Coronary artery (tissue), 2 donors: Measurements from ENCODE around the gene AUTS2.

ENCODE experiments used
- DNase-seq: peaks from one replicate; pipeline ENCODE4 v3.0.0-alpha.2; 2017; ENCODE audit warnings: low spot score
- H3K27ac ChIP-seq, 2 donors: fragments of 200-600 bp; sonication (generic); one replicate each; pipeline ENCODE4 v1.5.1; 2016 to 2019
- H3K4me3 ChIP-seq: fragments of 200-600 bp; sonication (generic); 2 replicates; pipeline ENCODE4 v1.5.1; 2016; ENCODE audit warnings: mild to moderate bottlenecking, moderate library complexity
- TF ChIP-seq, protein P1 (sequence below): fragments of 200-600 bp; sonication (generic); IDR thresholded peaks from one replicate; pipeline ENCODE4 v1.5.1; 2019; ENCODE audit warnings: antibody characterized with exemption

AUTS2 gene

DNA sequence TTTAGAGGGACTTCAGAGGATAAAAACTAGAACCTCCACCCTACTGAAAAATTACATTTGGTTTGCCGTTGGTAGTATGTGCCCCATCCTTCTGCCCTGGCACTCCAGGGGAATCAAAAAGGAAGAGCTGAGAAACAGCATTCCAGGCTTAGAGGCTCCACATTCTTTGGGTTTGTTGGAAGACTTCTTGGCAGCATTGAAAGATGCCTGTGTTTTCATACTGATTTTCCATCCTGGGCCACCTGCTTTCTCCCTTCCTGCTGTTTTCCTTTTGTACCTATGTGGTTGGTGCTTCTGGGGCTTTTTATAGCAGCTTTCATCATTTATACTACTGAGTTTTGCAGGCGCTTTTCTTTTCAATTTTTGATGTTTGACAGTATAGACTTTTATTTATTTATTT, 61.7 kb downstream of the AUTS2 start:
- Histone ChIP-seq H3K4me3 (no peak overlapping the region), H3K27ac (no peak overlapping the region)
- DNase-seq: no peak
- TF ChIP-seq, protein P1, sequence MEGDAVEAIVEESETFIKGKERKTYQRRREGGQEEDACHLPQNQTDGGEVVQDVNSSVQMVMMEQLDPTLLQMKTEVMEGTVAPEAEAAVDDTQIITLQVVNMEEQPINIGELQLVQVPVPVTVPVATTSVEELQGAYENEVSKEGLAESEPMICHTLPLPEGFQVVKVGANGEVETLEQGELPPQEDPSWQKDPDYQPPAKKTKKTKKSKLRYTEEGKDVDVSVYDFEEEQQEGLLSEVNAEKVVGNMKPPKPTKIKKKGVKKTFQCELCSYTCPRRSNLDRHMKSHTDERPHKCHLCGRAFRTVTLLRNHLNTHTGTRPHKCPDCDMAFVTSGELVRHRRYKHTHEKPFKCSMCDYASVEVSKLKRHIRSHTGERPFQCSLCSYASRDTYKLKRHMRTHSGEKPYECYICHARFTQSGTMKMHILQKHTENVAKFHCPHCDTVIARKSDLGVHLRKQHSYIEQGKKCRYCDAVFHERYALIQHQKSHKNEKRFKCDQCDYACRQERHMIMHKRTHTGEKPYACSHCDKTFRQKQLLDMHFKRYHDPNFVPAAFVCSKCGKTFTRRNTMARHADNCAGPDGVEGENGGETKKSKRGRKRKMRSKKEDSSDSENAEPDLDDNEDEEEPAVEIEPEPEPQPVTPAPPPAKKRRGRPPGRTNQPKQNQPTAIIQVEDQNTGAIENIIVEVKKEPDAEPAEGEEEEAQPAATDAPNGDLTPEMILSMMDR: no peak

DNA sequence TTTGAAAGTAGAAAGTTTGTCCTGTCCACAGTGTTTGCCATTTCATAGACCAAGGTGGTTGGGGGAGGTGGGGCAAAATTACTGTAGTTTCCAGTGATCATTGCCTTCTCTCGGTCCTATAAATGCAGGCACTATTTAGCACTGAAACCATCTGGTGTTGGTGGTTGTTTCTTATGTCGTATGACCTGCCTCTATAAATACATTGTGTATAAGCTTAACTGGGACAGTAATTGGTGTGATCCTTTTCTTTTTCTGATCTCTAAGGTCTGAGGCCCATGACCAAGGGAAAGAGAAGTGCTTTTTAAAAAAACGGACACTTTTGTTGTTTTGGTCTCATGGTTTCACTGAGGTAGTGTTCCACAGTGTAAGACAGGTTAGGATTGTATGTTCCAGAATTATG, 63.1 kb downstream of the AUTS2 start:
- Histone ChIP-seq H3K27ac (no peak overlapping the region), H3K4me3 (no peak overlapping the region)
- TF ChIP-seq, protein P1: no peak
- DNase-seq: no peak

DNA sequence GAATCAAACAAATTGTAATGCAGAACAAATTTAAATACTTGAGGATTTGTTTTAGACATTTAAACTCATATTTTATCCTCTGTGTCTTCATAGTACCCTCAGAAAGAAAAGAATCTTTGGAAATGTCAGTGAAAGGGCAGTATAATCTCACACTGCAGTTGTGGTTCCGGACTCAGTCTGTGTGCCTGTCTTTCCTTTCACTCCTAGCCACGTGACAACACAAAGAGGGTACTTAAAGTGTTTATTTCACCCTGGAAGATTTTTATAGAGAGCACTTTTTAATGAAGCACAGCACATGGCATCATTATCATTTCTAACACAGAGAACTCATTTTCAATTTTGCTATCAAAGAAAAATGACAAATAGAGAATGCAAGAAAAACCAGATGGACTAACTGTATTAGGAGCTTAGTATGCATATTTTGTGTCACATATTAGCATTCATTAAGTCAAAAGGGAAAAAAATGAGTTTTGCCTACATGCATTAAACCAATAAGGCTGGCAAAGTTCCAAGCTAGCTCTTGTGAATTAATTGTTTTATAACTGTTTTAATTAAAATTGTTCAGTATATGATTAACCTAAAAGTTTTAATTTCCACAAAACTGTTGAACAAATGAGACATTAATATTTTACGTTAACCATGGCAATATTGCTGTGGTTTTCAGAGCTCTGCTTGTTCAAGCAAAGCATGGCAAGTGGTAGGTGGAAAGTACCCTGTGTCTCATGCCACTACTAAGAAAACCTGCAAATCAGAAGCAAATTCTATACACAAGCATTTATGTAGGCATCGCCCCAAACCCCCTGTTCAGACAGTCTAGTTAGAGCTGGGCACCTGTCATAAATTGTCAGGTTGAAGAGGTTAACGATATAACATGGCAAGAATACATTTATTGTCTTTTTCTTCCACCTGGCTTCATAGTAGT, 65.9 kb downstream of the AUTS2 start:
- Histone ChIP-seq H3K4me3 (no peak overlapping the region), H3K27ac (no peak overlapping the region)
- DNase-seq: no peak
- TF ChIP-seq, protein P1: no peak

DNA sequence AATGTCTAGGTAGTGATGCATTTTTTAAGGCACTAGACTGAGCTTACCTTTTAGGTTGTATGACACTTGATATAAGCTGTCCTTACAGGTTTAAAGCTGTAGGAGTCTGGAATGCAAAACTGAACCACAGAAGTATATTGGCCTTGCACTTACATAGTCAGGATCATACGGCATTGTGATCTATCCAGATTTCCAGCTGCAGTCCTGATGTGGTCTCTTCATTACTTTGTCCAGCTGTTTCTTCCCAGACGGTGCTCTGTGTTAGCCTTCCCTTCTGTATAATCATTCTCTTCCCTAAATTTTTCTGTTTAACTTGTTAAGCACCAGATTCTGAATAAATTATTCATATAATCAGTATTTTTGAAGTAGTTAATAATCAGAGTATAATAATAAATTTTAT, 67.1 kb downstream of the AUTS2 start:
- DNase-seq: no peak
- Histone ChIP-seq H3K4me3 (no peak overlapping the region), H3K27ac (no peak overlapping the region)
- TF ChIP-seq, protein P1: no peak

DNA sequence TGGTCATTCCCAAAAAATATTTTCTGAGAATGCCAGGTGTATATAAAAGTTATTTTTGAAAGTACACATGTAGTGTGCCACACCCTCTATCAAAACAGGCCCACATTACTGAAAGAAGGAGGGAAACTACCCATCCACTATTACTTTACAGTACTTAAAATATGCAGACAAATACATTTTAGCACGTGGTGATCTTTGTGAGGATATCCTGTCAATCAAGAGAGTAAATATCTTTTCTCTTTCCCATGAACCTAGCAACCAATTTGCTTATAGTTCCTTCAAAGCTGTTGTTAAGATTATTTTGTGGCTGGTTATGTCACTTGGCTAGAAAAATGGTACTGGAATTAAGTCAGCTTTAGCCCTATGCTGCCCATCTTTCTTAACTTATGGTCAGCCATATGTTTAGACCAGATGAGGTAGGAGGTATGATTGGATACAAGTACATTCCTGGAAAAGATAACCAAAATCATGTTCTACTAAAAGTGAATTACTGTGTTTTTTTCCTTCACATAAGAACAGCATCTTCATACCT, 70.1 kb downstream of the AUTS2 start:
- Histone ChIP-seq H3K27ac (no peak overlapping the region), H3K4me3 (no peak overlapping the region)
- DNase-seq: no peak
- TF ChIP-seq, protein P1: no peak

DNA sequence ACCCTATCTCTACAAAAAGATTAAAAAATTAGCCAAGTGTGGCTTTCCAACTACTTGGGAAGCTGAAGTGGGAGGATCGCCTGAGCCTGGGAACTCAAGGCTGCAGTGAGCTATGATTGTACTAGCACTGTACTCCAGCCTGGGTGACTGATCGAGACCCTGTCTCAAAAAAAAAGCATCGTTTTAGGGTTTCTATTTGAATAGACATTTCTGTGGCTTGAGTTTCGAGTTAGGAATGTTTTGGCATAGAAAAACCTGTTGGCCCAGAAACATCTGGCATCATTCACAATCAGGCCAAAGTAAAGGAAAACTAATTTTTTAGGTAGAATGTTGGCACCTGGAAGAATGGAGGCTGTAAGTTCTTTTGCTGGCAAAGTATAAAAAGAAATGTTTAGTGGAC, 72.4 kb downstream of the AUTS2 start:
- TF ChIP-seq, protein P1: no peak
- no peak overlapping the region for H3K27ac ChIP-seq
- no peak overlapping the region for H3K4me3 ChIP-seq
- DNase-seq: no peak

DNA sequence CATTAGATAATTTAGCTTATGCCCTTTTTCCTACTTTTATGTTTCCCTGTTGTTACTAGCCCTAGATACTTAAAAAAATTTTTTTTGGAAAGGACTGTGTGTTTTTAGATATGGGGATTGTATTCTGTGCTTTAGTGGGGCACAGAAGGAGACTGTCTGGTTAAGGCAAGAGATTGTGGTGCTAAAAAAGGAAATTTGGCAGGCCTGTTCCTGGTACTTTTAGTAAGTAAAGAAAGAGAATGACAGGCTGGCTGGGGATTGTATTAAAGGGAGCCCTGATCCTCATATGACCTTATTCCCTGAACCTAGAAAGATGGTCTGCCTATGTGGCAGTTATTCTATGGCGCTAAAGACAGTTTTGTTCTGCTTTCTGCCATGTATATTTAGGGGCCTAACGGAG, 74.8 kb downstream of the AUTS2 start:
- Histone ChIP-seq H3K27ac (peak overlapping the region in 1 of 2 donors; percentile 13), H3K4me3 (no peak overlapping the region)
- no peak for DNase-seq
- TF ChIP-seq, protein P1: no peak
